Coronary artery (tissue), 2 donors: ENCODE data around the gene EFCC1.

Experiments used
- DNase-seq: peaks from one replicate; pipeline ENCODE4 v3.0.0-alpha.2; 2017; ENCODE audit warnings: low spot score
- H3K27ac ChIP-seq, 2 donors: fragments of 200-600 bp; sonication (generic); one replicate each; pipeline ENCODE4 v1.5.1; 2016 to 2019
- H3K4me3 ChIP-seq: fragments of 200-600 bp; sonication (generic); 2 replicates; pipeline ENCODE4 v1.5.1; 2016; ENCODE audit warnings: mild to moderate bottlenecking, moderate library complexity
- TF ChIP-seq, protein P1 (sequence below): fragments of 200-600 bp; sonication (generic); IDR thresholded peaks from one replicate; pipeline ENCODE4 v1.5.1; 2019; ENCODE audit warnings: antibody characterized with exemption

The EFCC1 gene

DNA sequence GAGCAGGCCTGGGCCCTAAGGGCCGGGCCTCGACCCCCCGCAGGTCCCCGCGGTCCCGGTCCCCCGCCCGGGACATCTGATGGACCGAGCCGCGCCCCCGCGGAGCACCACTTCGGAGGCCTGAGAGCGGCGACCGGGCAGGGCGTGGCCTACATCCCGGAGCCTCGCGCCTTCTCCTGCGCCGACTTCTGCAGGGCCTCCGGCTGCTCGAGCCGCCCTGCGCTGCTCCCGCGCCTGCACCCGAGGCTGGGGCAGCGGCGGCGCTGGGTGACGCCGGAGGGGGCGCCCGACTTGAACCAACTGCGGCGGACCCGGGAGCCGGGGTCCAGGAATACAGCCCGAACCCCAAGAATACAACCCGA lies 44.6 kb downstream of the EFCC1 start:
- peak overlapping the region; percentile 66 for H3K4me3 ChIP-seq
- TF ChIP-seq, protein P1, sequence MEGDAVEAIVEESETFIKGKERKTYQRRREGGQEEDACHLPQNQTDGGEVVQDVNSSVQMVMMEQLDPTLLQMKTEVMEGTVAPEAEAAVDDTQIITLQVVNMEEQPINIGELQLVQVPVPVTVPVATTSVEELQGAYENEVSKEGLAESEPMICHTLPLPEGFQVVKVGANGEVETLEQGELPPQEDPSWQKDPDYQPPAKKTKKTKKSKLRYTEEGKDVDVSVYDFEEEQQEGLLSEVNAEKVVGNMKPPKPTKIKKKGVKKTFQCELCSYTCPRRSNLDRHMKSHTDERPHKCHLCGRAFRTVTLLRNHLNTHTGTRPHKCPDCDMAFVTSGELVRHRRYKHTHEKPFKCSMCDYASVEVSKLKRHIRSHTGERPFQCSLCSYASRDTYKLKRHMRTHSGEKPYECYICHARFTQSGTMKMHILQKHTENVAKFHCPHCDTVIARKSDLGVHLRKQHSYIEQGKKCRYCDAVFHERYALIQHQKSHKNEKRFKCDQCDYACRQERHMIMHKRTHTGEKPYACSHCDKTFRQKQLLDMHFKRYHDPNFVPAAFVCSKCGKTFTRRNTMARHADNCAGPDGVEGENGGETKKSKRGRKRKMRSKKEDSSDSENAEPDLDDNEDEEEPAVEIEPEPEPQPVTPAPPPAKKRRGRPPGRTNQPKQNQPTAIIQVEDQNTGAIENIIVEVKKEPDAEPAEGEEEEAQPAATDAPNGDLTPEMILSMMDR: no peak
- no peak for DNase-seq
- H3K27ac ChIP-seq: no peak overlapping the region

DNA sequence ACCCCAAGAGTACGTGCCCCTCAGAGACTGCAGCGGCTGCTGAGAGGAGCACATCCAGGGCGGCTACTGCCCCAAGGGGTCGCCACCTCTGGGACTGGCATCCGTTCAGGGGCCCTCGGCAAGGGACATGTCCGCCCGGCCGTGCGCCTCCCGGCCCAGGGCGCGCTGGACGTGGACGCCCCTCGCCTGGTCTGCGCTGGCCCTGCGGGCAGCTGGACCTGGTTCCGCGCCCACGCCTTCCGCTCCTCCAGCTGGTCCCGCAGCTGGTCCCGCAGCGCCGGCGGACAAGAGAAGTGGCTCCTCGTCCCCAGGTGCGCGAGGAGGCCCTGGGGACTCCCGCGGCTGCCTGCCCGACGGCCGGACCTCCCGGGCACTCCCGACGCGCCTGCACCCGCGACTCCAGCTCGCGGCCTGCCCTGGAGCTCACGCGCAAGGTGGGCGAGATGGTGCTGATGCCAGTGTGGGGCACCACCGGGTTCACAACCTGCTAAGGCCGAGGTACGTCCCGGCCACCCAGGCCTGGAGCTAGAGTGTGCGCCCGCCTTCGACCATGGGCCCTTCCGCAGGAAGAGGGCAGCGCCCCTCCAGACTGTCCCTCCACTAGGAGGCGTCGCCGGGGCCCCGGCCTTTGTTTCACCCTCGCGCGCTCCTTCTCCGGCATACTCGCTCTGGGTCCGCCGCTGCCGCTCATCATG lies 45.1 kb downstream of the EFCC1 start:
- TF ChIP-seq, protein P1: no peak
- no peak for DNase-seq
- Histone ChIP-seq H3K4me3 (peak overlapping the region; percentile 66), H3K27ac (no peak overlapping the region)

DNA sequence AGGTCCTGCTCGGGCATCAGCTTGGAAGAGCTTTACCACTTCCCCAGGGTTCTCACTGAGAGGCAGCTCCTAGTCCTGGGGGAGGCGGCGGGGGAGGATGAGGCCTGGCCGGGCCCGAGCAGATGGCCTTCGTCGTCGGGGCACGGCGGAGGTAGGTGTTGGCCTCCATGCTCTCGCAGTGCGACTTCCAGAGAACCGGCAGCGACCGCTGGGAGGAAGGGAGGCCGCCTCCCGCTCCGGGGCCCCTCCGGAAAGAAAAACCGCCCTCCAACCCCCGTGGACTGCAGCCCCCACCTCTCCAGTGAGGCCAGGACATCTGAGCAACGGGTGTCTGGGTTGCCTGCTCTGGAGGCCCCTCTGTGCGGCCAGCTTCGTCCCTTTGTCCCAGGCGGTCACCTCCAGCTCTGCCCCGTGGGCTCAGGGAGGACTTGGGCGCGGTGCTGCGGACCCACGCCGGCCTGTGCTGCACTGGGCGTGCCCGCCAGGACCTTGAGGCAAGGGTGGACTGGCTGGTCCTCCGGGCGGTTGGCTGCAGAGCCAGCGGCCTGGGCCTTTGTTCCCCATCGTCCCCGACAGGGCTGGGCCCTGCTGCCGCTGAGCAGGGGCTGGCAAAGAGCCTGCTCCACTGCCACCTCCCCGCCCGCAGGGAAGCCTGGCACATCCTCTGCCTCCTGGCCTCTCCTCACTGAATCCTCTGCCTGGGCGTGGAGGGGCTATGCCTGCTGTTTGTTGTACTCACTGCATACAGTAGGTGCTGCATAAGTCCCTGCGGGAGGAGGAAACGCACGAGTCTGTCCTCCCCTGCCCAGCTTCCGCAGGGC lies 45.8 kb downstream of the EFCC1 start:
- no peak overlapping the region for H3K27ac ChIP-seq
- H3K4me3 ChIP-seq: no peak overlapping the region
- no peak for DNase-seq
- TF ChIP-seq, protein P1: no peak

DNA sequence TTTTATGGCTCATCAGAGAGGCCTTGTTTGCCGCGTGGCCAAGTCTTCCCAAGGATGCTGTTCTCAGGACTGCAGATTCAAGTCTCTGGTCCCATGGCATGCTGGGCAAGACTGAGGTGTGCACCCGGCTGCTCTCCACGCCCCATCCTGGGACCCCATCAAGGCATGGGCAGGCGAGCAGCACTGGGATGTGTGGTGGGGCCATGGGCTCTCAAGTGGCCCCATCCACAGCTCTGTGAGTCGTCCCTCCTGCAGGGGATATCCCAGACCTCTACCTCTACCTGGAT lies 46.4 kb downstream of the EFCC1 start:
- TF ChIP-seq, protein P1: no peak
- Histone ChIP-seq H3K4me3 (no peak overlapping the region), H3K27ac (no peak overlapping the region)
- DNase-seq: no peak

DNA sequence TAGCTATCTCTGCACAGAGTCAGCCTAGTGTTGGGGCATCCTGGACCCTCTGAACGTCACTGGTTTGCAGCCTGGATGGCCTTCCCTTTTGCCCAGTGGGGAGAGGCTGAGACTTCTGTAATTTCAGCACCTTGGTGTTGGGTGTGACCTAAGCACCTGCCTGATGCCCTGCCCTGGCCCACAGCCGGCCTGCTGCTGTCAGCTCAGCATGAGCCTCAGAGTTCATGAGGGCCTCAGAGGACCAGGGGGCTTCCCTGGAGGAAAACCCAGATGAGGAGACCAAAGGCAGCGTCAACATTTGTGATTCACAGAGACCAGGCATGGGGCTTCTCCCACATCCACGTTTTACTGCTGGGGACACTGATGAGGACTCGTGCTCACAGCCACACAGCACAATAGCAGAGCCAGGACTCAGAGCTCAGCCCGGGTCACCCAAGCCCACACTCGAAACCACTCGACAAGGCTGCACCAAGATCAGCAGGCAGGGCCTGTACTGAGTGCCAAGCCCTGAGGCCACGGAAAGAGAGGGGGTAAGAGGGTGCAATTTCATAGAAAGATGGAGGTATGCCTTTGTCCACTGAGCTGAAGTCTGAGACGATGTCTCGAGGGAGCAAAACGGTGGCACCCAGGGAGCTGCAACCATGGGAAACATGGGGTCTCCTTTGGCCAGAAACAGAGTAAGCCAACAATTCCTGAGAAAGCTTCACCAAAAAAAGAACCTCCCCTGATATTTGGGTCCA lies 49.6 kb downstream of the EFCC1 start:
- TF ChIP-seq, protein P1: no peak
- no peak overlapping the region for H3K27ac ChIP-seq
- H3K4me3 ChIP-seq: no peak overlapping the region
- DNase-seq: peak; percentile 66

DNA sequence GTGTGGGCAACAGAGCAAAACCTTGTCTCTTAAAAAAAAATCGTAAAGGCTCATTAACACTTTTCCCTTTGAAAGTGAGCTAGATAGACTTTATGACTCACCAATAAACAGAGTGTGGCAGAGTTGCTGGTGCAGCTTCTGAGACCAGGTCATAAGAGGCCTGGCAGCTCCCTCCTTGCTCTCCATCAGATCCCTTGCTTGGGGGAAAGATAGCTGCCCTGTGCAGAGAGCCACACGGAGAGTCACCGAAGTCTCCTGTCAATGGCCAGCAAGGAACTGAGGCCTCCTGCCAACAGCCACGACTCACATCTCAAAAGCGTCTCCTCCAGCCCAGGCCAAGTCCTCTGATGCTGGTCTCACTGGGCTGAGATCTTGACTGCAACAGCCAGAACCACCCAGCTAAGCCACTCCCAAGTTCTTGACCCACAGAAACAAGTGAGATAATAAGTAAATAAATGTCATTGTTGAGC lies 50.8 kb downstream of the EFCC1 start:
- DNase-seq: peak; percentile 76
- H3K4me3 ChIP-seq: no peak overlapping the region
- H3K27ac ChIP-seq: peak overlapping the region; percentile 47 to 87
- TF ChIP-seq, protein P1: no peak
